Lower leg skin (tissue), 4 donors: ENCODE measurements around the gene SLC39A7. TPM values are rescaled to one million over a fixed set of nuclear protein-coding genes. Genes with fewer than 3 reads are reported as not detected.

Experiments used
- DNase-seq, 2 donors: peaks; one replicate each; pipeline ENCODE4 v3.0.0-alpha.2; 2019; ENCODE audit warnings: low spot score in 2 of 2
- H3K4me3 ChIP-seq: fragments of 200-600 bp; sonication (generic); 2 replicates; pipeline ENCODE4 v1.5.1; 2017; ENCODE audit warnings: mild to moderate bottlenecking, low read depth; ENCODE audit not compliant: poor library complexity, severe bottlenecking
- POLR2A ChIP-seq, 2 donors: fragments of 450-650 bp; IDR thresholded peaks; one replicate each; pipeline ENCODE4 v1.6.1; 2016 to 2017; ENCODE audit warnings: antibody characterized with exemption in 2 of 2, mild to moderate bottlenecking in 1 of 2, moderate library complexity in 1 of 2
- WGBS, 2 donors: methylation state at CpG; one replicate each; pipeline ENCODE4 v1.1.5; 2018; 5-methylcytosine and 5-hydroxymethylcytosine counted together
- intact Hi-C: fragments of 100-400 bp; cut with DNase I; formaldehyde crosslinking; loops from one replicate; pipeline ENCODE4 v1.15.0; 2023; ENCODE audit warnings: low total_unique reads
- total RNA-seq, 4 donors: library from RNA; depleted of rRNA; stranded (reverse); fragments of >200 nt; gene quantifications; one replicate each; pipeline ENCODE4 v1.1.0, GENCODE V29; 2016
- TF ChIP-seq, protein P1 (sequence below), 3 donors: fragments of 450-650 bp; IDR thresholded peaks; one replicate each; pipeline ENCODE4 v1.5.1; 2016; ENCODE audit warnings: antibody characterized with exemption in 3 of 3, mild to moderate bottlenecking in 3 of 3, moderate library complexity in 2 of 3

Gene SLC39A7, protein sequence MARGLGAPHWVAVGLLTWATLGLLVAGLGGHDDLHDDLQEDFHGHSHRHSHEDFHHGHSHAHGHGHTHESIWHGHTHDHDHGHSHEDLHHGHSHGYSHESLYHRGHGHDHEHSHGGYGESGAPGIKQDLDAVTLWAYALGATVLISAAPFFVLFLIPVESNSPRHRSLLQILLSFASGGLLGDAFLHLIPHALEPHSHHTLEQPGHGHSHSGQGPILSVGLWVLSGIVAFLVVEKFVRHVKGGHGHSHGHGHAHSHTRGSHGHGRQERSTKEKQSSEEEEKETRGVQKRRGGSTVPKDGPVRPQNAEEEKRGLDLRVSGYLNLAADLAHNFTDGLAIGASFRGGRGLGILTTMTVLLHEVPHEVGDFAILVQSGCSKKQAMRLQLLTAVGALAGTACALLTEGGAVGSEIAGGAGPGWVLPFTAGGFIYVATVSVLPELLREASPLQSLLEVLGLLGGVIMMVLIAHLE
- total RNA-seq, result 10 to 100 TPM; 35.4 to 52.7 (median 39.1) TPM

DNA sequence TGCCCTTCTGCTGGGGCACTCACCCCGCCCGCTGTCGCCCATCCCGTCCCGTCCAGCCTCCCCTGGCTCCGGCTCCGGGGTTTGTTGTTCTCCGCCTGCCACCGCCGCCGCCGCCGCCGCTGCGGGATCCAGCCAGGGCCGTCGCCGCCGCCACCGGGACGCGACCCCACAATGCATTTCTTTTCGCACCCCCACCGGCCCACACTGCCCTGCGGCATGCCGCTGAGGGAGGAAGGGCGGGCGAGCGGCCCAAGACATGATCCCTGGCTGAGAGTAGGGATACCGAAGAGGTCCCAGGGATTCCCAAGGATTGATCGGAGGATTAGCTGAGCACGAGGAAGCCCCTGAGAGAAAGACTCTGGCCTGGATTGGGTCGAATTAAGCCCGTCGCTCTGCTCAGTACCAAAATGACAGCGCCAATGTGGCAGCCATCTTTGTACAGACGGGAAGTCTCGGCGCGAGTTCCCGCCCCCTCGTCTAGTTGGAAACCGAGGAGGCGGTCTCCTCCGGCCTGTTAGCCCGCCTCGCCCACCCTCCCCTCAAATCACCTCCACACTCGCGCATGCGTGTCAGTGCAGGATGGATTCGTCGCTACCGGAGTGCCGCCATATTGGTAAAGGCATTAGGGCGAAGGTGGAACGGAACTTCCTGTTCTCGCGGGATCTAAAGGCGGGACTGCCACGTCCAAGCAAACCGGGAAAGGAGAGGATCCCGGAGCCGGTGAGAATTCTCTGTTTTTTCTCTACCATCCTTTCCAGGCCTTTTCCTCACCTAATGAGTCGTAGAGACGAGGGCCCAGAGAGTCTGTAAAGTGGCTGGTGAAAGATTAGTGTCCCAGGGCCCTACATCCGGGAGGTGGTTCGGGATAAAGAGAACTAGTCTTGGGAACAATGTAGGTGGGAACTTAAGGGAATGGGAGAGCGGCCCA, at the start of gene SLC39A7, which contains the start of gene RXRB:
SLC39A7 (plus strand) TSS at position 649 of the 928 bp plus-strand sequence. CDS start 379 bp downstream, outside the sequence.
RXRB (minus strand) TSS at position 447 of the 928 bp plus-strand sequence; CDS start at position 258, 189 bp downstream.
- H3K4me3 ChIP-seq, result peak within 1 kb of the TSS; percentile 95
- TF ChIP-seq, protein P1, sequence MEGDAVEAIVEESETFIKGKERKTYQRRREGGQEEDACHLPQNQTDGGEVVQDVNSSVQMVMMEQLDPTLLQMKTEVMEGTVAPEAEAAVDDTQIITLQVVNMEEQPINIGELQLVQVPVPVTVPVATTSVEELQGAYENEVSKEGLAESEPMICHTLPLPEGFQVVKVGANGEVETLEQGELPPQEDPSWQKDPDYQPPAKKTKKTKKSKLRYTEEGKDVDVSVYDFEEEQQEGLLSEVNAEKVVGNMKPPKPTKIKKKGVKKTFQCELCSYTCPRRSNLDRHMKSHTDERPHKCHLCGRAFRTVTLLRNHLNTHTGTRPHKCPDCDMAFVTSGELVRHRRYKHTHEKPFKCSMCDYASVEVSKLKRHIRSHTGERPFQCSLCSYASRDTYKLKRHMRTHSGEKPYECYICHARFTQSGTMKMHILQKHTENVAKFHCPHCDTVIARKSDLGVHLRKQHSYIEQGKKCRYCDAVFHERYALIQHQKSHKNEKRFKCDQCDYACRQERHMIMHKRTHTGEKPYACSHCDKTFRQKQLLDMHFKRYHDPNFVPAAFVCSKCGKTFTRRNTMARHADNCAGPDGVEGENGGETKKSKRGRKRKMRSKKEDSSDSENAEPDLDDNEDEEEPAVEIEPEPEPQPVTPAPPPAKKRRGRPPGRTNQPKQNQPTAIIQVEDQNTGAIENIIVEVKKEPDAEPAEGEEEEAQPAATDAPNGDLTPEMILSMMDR (IDR thresholded peaks at IDR 0.05), result peak in 1 of 3 donors; percentile 59
- TF ChIP-seq POLR2A (IDR thresholded peaks at IDR 0.05), result no peak
- peak; percentile 99 to 100 for DNase-seq
- 0% methylated on average over 61 to 67 of the region's 68 CpGs for WGBS, 2 donors
- intact Hi-C loops, result no loop called here

DNA sequence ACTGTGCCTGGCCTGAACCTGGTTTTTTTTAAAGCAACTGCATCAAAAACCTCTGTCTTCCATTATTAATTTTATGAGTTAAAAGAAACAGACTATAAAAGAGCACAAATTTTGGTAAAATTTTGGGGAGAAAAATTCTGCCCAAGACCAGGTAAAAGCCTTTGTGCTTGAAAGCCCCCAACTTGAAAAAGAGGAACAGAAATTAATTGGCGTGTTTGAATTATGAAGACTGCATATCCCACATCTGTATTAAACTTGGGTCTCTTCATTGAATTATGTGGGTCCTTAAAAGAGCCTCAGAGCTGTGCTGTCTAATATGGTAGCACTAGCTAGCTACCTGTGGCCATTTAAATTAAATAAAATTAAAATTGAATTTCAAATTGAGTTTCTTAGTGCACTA, 49.6 kb upstream of the SLC39A7 start:
- intact Hi-C loops, result no loop called here
- no peak for DNase-seq
- TF ChIP-seq POLR2A (IDR thresholded peaks at IDR 0.05), result no peak
- TF ChIP-seq, protein P1 (IDR thresholded peaks at IDR 0.05), result no peak
- 86 to 92% methylated on average over 1 of the region's 1 CpG for WGBS, 2 donors
- no peak overlapping the region for H3K4me3 ChIP-seq

DNA sequence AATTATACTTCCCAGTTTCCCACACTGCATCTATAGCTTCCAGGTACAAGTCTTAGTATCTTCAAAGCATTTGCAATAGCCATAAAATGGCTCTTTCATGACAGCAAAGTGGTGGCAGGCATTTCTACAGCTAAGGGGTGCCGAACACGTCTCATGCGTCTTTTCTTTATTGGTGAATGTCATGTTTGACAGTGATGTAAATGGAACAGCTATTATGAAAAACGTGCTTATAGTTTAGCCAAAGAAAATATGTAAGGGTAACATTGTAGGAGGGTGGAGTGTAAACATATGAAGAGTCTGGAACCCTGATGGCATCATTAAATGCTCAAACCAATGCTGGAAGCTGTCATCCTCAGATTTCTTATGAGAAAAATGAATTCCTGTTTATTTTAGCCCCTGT, 46.3 kb upstream of the SLC39A7 start:
- H3K4me3 ChIP-seq, result no peak overlapping the region
- TF ChIP-seq, protein P1 (IDR thresholded peaks at IDR 0.05), result no peak
- TF ChIP-seq POLR2A (IDR thresholded peaks at IDR 0.05), result no peak
- intact Hi-C loops, result no loop called here
- 56 to 58% methylated on average over 4 of the region's 4 CpGs for WGBS, 2 donors
- no peak for DNase-seq

DNA sequence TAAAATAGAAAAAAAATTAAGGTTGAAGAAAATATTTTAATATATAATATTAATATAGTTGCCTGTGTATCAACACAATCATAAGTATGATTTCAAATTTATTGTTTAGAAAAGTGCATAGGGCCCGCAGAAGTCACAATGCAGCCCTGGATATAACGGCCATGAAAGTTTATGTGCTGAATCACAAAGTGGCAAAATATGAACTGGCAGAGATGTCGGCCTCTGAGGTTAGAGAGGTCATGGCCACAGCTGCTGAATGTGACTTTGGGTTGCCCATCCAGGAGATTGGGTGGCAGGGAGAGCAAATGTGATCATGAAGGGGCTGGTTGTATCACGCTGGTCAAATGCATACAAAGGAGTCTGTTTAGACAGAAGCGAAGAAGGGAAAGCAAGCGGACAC, 44.1 kb upstream of the SLC39A7 start:
- TF ChIP-seq, protein P1 (IDR thresholded peaks at IDR 0.05), result no peak
- TF ChIP-seq POLR2A (IDR thresholded peaks at IDR 0.05), result no peak
- H3K4me3 ChIP-seq, result no peak overlapping the region
- DNase-seq, result no peak
- WGBS, 2 donors, result 78 to 92% methylated on average over 6 of the region's 6 CpGs
- intact Hi-C loops, result no loop called here

DNA sequence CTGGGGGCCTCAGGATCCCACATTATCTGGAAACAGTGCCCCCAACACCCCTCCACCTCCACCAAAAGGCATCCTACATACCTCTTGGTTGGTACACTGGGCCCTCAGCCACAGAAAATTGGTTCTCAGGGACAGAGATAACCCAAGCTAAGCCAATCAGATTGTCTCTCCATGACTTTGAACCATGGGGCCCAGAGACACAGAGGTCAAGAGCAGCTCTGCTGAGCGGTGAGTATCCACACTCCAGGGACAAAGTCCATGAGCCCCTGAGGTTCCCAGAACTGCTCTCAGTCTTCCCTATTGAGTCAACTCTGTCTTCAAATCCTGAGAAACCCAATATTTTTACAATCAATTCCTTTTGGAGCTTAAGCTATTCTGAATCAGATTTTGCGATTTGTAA, 43.7 kb upstream of the SLC39A7 start:
- no peak overlapping the region for H3K4me3 ChIP-seq
- TF ChIP-seq, protein P1 (IDR thresholded peaks at IDR 0.05), result no peak
- no peak for TF ChIP-seq POLR2A (IDR thresholded peaks at IDR 0.05)
- no peak for DNase-seq
- intact Hi-C loops, result no loop called here
- 97 to 100% methylated on average over 2 of the region's 2 CpGs for WGBS, 2 donors
